22Rv1 (cell line): ENCODE results near the gene CRELD2.

ENCODE experiments used
- H3K27ac ChIP-seq: fragments of 450-650 bp; 2 replicates; pipeline ENCODE4 v1.5.1; 2017
- ZFX ChIP-seq: fragments of 450-650 bp; IDR thresholded peaks from 2 replicates; pipeline ENCODE4 v1.6.1; 2017; ENCODE audit warnings: antibody characterized with exemption, borderline replicate concordance
- TF ChIP-seq, protein P1 (sequence below): fragments of 450-650 bp; IDR thresholded peaks from 2 replicates; pipeline ENCODE4 v1.5.1; 2017; ENCODE audit warnings: mild to moderate bottlenecking

Gene CRELD2

DNA sequence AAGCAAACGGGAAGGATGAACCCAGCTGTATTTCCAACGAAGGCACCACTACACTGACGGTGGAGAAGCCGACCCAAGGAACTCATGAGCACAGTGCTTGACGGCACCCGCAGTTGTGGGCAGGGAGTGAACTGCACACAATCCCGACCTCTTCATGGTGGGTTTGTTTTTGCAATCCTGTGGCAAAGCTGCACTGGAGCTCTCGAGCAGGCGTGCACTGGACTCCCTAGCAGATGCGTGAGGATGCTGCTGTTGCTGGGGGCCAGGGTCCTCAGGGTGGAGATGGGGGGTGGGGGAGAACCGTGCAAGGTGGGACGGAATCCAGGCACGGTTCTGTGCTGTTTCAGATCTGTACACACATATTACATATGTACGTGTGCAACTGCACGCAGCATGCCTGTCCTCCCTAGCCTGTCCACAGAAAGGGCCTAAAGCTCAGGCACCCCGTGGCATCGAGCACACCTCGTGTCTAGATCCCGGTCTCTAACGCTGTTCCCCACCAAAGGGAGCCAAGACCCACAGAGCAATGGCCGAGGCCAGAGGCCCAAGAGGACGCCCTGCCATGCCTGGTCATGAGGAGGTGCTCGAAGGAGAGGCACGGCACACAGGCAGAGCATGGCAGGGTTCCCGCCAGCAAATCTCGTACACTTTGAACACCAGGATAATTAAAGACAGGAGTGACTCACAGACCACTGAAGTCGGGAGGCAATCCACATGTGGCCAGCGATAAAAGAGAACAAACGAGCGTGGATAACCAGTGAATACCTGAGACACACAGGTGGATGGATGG is 17.8 kb upstream of the CRELD2 start:
- TF ChIP-seq, protein P1, sequence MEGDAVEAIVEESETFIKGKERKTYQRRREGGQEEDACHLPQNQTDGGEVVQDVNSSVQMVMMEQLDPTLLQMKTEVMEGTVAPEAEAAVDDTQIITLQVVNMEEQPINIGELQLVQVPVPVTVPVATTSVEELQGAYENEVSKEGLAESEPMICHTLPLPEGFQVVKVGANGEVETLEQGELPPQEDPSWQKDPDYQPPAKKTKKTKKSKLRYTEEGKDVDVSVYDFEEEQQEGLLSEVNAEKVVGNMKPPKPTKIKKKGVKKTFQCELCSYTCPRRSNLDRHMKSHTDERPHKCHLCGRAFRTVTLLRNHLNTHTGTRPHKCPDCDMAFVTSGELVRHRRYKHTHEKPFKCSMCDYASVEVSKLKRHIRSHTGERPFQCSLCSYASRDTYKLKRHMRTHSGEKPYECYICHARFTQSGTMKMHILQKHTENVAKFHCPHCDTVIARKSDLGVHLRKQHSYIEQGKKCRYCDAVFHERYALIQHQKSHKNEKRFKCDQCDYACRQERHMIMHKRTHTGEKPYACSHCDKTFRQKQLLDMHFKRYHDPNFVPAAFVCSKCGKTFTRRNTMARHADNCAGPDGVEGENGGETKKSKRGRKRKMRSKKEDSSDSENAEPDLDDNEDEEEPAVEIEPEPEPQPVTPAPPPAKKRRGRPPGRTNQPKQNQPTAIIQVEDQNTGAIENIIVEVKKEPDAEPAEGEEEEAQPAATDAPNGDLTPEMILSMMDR = no peak
- TF ChIP-seq ZFX = no peak
- H3K27ac ChIP-seq = no peak overlapping the region

DNA sequence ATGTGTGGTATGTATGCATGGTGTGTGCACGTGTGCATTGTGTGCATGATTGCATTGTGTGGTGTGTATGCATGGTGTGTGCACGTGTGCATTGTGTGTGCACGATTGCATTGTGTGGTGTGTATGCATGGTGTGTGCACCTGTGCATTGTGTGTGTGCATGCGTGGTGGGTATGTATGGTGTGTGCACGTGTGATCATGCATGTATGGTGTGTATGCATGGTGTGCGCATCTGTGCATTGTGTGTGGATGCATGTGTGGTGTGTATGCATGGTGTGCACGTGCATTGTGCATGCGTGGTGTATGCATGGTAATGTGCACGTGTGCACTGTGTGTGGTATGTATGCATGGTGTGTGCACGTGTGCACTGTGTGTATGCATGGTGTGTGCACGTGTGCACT is 17.0 kb upstream of the CRELD2 start:
- TF ChIP-seq, protein P1 = no peak
- TF ChIP-seq ZFX = no peak
- no peak overlapping the region for H3K27ac ChIP-seq

DNA sequence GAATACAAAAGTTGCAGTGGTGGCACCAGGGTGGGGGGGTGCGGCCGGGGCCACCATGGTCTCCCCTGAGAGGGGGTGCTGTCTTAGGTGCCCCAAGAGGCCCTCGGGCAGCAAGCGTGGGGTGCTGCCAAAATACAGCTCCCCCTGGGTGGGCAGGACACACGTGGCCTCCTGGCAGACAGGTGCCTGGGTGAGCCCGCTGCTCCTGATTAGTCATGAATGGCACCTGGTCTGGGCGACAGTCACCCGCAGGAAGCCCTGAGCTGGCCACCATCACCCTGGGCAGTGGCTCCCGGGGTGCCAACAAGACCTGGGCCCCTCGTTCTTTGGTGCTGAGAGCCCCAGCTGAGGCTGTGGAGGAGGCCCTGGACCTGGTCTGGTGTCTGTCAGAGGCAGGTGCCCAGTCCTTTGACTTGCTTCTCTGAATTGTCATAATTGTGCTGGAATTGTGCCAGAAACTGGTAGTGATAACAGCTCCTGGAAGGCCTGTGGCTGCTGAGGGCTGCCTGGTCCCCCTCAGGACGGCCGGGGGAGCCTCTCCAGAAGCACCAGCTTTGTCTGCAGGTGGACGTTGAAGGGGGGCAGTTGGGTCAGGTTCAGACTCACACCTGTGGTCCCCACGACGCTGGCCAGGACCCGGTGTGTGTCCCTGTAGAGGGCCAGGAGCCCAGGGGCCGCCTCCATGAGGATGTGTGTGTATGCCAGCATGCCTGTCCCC is 15.0 kb upstream of the CRELD2 start:
- no peak overlapping the region for H3K27ac ChIP-seq
- no peak for TF ChIP-seq ZFX

DNA sequence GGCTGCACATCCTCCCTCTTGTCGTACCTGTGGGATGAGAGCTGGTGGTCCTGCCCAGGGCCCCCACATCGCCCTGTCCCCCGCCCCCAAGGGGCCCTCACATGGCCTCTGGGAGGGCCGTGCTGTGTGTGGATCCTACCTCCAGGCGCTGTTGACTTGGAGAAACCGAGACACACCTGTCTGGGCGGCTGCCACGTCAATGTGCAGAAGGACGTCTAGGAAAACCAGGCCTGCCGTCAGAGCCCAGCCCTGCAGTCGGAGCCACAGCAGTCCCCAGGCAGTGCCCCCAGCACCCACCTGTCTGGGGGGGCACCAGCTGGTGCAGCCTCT is 14.4 kb upstream of the CRELD2 start:
- TF ChIP-seq ZFX = no peak
- TF ChIP-seq, protein P1 = no peak
- no peak overlapping the region for H3K27ac ChIP-seq

DNA sequence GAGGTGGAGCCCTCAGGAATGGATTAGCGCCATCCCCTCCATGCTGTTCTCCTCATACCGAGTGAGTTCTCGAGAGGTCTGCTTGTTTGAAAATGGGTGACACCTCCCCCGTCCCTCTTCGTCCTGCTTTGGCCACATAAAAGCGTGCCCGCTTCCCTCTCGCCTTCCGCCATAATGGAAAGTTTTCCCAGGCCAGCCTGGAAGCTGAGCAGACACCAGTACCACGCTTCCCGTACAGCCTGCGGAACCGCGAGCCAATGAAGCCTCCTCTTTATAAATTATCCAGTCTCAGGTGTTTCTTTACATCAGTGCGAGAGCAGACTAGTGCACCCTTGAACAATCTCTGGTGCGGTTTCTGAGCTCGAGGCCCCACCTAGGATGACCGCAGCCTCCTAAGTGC is 13.0 kb upstream of the CRELD2 start:
- TF ChIP-seq, protein P1 = no peak
- TF ChIP-seq ZFX = no peak
- no peak overlapping the region for H3K27ac ChIP-seq

DNA sequence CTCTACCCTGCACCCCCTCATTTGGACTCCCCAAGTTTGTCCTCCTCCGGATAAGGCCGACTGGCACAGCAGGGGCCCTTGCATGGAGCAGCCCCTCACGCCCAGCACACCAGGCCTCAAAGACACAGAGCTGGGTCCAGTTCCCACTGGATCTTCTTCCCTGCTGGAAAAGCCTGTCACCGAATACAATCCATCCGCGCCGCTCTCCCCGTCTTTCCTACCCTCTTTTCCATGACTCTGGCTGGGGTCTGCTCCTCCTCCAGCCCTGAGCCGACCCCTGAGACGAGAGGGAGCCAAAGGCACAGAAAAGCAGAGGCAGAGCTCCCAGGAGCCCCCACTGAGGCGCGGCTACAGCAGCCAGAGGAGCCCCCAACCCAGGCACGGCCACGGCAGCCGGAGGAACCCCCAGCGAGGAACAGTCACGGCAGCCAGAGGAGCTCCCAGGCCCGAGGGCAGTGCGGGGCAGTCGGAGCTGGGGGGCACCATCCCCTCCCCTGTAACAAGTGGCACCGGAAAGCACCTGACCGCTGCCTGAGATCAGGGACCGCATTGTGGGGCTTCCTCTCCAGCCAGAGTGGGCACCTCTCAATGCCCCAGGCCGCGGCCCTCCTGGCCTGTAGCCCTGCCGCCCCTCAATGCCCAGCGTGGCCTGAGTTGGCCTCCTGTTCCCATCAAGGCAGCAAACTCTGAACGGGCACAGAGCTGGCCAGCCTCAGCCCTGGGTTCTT is 12.2 kb upstream of the CRELD2 start:
- TF ChIP-seq, protein P1 = no peak
- TF ChIP-seq ZFX = no peak
- no peak overlapping the region for H3K27ac ChIP-seq

DNA sequence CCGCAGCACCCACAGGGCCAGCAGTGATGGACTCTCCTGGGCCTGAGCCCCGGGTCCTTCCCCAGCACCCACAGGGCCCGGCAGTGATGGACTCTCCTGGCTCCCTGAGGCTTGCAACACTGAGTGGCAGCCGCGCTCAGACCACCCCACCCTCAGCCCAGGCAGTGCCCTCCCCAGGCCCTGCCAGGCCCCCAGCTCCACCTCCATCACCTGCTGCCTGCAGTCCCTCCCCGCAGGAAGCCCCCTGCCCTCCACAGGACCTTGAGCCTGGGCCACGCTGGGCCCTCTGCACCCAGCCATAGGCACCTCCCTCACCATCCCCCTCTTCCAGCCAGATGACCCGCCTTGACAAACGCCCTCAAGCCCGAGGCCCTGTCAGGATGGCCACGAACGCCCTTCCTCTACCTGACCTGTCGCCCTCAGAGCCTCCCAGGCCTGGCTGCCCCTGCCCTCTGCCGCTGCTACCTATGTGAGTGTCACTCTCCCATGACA is 11.6 kb upstream of the CRELD2 start:
- H3K27ac ChIP-seq = no peak overlapping the region
- no peak for TF ChIP-seq ZFX
- TF ChIP-seq, protein P1 = no peak
